LNCaP clone FGC (cell line): ENCODE data around the gene DUXA.
"Not testable (repeated sequence)": the region's sequence is repeated elsewhere in the genome, so short reads cannot be mapped to it uniquely, and the experiment has no call there.

ENCODE experiments used
- DNase-seq: peaks from one replicate; pipeline ENCODE4 v3.0.0-alpha.2; 2011; ENCODE audit warnings: low read depth
- H3K4me3 ChIP-seq: 2 replicates; pipeline ENCODE4 v1.5.1; 2011; ENCODE audit warnings: mild to moderate bottlenecking, low read depth, low read length, control low read depth
- CTCF ChIP-seq: IDR thresholded peaks from 2 replicates; pipeline ENCODE4 v1.5.1; 2012; ENCODE audit warnings: mild to moderate bottlenecking; ENCODE audit not compliant: control insufficient read depth, insufficient read depth; ENCODE audit errors: extremely low read depth

DUXA gene

GRCh38 chr19:57141699-57142098 lies 25.6 kb downstream of the DUXA start:
- no peak for DNase-seq
- no peak for TF ChIP-seq CTCF
- no peak overlapping the region for H3K4me3 ChIP-seq

- DNase-seq = no peak
- no peak overlapping the region for H3K4me3 ChIP-seq
- TF ChIP-seq CTCF = no peak
These were observed 31.5 kb downstream of the DUXA start for GRCh38 chr19:57135797-57136196.

GRCh38 chr19:57127403-57127802 lies 39.9 kb downstream of the DUXA start:
- not testable (repeated sequence) for H3K4me3 ChIP-seq, DNase-seq

GRCh38 chr19:57123882-57124281 lies 43.4 kb downstream of the DUXA start:
- TF ChIP-seq CTCF = no peak
- DNase-seq = no peak
- H3K4me3 ChIP-seq = no peak overlapping the region

- TF ChIP-seq CTCF = no peak
- no peak overlapping the region for H3K4me3 ChIP-seq
- DNase-seq = no peak
These were observed 48.4 kb downstream of the DUXA start for GRCh38 chr19:57118848-57119247.

GRCh38 chr19:57113501-57113900 lies 53.8 kb downstream of the DUXA start:
- not testable (repeated sequence) for DNase-seq, H3K4me3 ChIP-seq

- DNase-seq = no peak
- TF ChIP-seq CTCF = no peak
- no peak overlapping the region for H3K4me3 ChIP-seq
These were observed 56.0 kb downstream of the DUXA start for GRCh38 chr19:57111329-57111644.

GRCh38 chr19:57110592-57111328 lies 56.5 kb downstream of the DUXA start:
- DNase-seq = no peak
- no peak overlapping the region for H3K4me3 ChIP-seq
- TF ChIP-seq CTCF = no peak
